Suppressor macrophage treated with lipopolysaccharide for 1 hour (primary cell): ENCODE results near the gene MTFMT.
"Not testable (repeated sequence)": the region's sequence is repeated elsewhere in the genome, so short reads cannot be mapped to it uniquely, and the experiment has no call there.

Experiments
- DNase-seq, 3 donors: peaks; one replicate each; pipeline ENCODE4 v3.0.0-alpha.2; 2020 to 2022

The MTFMT gene

DNA sequence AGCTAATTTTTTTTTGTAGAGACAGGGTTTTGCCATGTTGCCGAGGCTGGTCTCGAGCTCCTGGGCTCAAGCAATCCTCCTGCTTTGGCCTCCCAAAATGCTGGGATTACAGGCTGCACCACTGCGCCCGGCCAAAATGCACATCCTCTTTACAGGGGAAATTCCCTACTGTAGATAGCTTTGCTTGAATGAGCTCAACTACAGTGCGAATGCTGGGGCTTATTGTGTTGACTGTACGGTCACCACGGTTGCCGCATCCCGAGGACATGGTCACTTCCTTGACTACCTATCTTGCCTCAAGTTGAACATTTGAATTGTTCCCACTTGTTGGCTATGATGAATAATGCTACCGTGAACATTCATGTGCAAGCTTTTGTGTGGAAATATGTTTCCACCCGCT is 5.3 kb upstream of the MTFMT start:
- no peak for DNase-seq

DNA sequence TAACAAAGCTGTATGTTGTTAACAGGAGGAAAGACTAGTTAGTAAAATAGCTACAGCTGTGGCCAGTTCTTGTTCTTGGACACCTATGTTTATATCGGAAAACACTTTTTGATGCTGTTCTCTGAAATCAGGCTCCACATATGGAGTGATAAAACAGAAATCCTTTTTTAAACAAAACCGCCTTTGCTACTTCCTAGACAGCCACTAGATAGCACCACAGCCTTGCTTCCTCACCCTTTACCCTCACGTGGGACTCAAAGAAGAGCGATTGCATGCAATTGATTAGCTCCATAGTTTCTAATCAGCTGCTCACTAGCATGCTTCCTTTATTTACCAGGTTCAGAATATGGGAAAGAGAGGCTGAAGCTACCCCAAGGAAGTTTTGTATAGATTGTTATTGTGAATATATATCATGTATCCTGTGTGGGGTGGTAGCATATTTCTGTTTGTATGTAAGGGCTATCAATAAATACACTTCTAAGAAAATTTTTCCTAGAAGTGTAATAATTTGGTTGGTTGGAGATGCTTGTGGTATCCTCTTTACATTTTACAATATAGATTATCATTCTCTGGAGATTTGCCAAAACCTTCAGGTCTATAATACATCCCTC is 4.3 kb upstream of the MTFMT start:
- DNase-seq: peak; percentile 60 to 65 (median 63)

DNA sequence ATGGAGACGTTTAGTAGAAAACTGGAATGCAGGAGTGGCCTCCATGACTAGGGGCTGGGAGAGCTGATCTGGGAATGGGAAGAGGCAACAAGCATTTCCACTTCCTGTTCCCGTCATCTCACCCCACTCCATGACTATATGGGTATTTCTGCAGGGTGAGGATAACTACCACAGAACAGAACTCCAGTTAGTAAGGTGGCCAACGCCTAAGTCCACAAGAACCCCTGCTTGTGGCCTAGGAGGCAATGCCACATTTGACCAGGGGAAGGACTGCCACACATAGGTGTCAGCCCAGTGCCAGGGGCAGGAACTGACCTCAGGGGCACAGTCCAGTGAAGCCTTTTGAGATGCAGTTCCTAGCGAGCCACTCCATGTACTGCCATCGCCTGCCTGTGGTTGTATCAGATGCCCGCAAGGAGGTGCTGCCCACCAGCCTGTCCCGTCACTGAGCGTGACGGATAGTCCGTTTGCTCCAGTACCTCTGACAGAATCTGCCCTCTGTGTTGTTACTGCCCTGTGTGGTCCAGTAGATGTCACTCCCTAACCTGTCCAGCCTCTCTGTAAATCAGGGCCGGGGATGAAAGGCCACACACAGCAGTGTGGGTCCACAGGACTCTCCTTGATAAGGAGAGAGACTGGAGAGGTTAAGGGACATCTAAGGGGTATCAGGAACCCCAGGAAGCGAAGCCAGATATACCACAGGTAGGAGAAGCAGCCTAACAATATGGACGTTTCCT is 3.5 kb upstream of the MTFMT start:
- peak; percentile 72 to 80 (median 74) for DNase-seq

DNA sequence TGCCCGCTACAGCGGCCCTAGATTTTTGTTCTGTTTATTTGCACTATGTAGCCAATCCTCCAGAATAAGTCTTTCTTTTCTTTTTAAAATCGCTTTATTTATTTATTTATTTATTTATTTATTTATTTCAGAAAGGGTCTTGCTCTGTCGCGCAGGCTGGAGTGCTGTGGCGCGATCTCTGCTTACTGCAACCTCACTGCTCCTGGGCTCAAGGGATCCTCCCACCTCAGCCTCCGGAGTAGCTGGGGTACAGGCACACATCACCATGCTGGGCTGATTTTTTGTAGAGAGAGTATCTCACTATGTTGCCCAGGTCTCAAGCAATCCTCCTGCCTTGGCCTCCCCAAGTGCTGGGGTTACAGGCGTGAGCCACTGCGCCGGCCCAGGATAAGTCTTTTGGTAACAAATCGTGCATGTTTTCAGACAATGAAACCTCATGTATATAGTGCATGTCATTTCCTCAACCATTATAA is 333 bp upstream of the MTFMT start:
- DNase-seq: no peak

DNA sequence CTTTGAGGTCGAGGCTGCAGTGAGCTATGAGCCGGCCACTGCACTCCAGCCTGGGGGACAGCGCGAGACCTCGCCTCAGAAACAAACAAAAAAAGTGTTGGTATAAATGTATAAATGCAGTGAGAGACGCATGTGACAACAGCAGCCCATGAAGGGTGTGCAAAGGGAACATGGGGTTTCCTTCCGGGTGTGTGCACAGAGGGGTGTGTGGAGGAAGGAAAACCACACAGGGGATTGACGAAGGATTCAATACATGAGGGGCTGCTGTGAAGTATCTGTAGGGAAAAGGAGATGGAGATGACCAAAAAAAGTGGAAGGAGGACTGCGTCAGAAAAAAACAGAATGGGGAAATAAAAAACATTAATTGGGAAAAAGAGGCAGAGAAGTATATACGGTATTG is 1.1 kb downstream of the MTFMT start:
- DNase-seq: peak in 1 of 3 donors; percentile 8

DNA sequence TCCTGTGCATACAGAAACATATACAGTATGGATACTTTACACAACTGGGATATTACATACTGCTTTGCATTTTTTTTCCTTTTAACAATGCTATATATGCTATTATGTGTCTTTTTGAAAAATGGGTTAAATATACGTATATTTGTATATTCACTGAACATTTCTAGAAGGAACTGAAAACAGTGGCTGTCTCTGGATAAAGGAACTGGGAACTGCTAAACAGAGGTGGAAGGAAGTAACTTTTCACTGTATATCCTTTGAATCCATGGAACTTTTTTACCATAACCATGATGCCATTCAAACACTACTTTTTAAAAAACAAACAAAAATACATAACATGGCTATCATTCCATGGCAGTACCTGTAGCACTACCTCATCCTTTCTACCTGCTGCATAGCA is 1.8 kb downstream of the MTFMT start:
- peak in 2 of 3 donors; percentile 33 to 35 for DNase-seq

DNA sequence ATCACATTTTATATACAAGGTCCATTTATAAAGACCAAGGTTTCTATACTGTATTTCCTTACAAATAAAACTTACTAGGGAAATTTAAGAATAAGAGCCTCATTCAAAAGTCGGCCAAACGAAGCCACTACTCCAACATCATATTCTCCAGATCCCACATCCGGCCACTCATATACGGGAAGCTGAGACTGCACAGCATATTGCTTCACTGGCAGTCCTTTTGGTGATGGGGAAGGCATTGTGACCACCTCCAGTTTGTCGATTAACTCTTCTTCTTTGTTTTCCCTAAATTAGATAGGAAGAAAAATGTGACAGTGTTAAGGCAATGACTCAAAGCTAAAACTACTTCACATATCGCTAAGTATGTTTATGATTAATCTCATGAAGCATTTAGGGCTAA is 2.7 kb downstream of the MTFMT start:
- no peak for DNase-seq

DNA sequence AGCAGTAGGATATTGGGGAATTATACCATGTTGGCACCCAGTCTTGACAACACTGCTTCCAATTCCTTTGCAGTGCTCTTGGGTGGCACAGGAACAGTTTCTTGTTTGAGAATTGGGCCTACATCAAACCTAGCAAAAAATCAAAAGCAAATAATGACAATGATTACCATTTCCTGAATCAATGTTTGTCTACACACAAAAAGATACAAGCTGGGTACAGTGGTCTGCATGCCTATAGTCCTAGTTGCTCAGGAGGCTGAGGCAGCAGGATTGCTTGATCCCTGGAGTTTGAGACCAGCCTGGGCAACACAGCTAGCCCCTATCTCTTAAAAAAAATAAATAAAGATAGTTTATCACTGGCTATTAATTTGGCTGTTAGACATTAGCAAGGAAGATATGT is 8.0 kb downstream of the MTFMT start:
- DNase-seq: no peak

DNA sequence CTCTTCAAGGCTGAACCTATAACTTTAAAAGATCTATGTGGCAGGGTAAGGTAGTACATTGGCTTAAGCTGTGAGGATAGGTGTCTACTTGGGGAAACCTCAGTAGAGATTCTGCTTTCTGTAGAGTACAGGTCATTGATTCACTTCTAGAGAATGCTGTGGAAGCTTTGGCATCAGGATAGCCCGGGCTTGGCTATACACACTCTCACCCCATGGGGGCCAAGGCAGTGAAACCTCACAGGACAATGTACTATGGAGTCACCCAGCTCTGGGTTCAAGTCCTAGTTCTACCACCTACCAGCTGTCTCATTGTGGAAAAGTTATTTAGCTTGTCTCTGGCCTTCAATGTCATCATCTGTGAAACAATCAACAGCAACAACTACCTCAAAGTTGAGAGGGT is 9.0 kb downstream of the MTFMT start:
- DNase-seq: no peak

DNA sequence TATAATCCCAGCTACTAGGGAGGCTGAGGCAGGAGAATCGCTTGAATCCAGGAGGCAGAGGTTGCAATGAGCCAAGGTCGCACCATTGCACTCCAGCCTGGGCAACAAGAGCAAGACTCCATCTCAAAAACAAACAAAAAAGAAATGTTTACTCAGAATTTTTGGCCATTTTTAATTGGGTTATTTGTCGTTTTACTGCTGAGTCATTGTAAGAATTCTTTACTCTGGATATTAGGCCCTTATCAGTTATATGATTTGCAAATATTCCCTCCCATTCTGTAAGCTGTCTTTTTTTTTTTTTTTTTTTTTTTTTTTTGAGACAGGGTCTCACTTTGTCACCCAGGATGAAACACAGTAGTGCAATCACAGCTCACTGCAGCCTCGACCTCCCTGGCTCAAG is 18.2 kb downstream of the MTFMT start:
- not testable (repeated sequence) for DNase-seq

DNA sequence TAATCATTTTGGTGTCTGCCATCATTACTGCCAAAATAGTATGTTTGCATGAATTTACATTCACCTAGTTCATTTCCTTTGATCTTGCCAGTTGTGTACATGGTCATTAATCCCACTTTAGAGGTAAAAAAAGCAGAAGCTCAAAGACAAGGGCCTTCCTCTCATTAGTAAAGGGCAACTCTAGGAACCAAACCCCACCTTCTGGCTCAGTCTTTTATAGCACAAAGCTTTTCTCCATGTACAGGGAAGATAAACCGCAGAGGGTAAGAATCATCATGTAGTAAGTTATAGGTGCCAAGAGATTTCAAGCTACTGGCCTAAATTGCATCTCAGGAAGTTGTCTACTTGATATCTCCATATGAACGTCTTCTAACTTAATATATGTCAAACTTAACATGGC is 20.5 kb downstream of the MTFMT start:
- DNase-seq: peak; percentile 30 to 47 (median 46)

DNA sequence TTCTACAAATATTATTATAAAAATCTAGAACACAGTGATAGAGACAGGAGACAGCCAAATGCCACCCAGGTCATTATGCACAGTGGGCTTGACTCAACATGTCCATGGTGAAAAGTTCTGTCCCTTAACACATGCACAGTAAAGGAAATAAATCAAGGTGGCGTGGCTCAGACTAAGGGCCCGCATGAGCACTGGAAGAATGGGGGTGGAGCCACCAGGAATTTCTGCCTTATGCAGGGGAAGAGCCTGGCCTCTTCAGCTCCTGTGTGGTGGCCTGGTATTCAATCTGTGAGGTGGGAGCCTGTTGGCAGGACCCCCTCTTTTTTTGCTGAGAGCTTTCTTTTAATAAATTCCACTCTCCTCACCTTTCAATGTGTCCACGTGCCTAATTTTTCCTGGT is 22.6 kb downstream of the MTFMT start:
- no peak for DNase-seq

DNA sequence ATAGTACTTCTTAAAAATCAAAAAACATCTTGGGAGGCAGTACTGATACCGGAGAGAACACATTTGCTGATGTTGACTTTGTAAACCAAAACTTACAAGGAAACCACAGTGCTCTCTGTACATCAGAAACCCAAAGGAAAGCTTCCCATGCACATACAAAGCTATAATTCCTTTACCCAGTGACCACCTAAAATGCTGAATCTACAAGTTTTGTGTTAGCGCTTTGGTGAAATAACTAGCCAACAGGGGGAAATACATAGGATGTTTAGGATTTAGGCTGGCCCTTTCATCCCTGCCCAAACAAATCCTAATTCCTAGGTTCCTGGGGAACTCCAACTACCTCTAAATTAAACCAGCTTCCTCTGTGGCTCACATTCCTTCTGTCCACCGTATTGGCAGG is 24.4 kb downstream of the MTFMT start:
- no peak for DNase-seq

DNA sequence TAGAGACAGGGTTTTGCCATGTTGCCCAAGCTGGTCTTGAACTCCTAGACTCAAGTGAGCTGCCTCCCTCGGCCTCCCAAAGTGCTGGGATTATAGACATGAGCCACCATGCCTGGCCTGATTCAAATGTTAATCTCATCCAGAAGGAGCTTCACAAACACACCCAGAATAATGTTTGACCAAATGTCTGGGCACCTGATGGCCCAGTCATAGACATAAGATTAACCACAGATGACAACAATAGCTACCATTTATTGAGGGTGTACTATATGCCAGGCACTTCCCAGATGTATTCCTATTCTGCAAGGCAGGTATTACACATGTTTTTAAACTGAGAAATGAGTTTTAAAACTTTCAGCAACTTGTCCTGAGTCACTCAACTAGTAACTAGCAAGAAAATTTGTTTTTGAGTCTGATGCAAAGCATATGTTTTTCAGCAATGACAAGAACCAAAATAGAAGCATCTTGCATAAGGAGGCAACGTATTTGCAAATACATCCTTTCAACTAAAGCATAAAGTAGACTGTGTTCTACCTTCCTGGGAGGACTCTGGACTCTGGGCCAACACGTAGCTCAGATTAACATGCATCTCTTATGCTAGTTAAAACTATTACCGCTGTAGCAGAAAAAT is 31.6 kb downstream of the MTFMT start:
- DNase-seq: no peak

DNA sequence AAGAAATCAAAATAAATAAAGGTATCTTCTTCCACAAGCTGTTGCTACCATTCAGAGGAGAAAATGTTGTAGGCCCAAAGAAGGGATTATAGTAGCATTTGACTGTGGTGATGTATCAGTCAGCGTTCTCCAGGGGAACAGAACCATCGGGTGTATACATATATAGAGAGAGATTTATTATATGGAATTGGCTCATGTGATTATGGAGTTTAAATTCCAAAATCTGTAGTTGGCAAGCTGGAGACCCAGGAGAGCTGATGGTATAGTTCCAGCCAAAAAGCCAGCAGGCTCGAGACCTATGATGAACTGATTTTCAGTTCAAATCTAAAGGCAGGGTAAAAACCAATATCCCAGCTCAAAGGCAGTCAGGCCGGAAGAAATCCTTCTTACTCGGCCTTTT is 32.4 kb downstream of the MTFMT start:
- DNase-seq: no peak

DNA sequence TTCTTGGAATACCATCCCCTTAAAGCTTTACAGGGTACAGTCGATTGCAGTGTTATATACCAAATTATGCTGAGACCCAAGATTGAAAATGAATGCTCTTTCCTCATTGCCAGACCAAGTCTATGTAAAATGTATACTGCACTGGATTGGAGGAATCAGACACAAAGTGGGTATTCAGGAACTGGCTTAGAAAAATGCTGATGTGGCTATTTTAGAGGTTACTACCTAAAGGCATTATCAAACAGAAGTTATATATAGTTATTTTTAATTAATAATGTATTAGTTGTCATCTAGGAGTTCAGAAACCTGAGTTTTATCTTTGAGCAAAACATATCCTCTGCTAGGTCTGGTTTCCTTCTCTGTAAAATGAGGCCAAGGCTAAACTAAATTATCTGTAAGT is 36.1 kb downstream of the MTFMT start:
- no peak for DNase-seq

DNA sequence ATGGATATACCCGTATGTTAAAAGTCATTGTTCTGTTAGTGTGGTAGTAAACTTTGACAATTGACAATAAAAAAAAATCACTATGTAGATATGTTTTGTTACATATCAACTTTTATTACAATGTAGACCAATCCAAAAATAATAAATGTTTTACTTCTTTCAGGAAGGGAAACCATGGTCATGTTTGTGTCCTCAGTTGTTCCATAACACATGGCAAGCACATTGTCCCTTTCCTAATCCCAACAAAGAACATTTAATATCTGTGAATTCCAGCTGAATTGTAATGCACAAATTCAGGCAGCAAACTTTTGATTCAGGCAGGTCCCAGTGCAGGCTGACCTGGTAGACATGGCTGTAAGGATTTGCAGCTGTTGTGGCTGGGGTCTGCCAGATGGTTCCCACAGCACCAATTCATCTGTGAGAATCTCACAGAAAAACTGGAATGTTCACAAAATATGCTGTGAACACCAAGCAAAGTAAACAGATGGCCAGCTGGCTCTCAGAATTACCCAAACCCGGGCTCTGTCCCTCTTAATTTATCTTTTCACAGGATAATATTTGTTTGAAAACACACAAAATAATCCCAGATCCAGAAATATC is 37.8 kb downstream of the MTFMT start:
- no peak for DNase-seq

DNA sequence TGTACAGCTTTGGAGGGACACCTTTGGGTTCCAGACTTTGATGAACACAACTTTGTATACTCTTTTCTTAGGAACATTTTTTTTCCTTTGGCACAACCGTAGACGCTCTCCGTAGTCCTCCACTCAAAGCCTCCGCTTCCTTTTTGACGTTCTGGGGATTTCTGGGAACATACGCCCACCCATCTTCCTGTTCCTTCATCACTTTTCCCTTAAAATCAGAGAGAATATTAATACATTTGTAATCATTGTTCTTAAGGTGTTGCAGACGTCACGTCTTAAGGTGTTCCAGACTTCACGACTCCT is 39.3 kb downstream of the MTFMT start:
- DNase-seq: peak in 1 of 3 donors; percentile 76

DNA sequence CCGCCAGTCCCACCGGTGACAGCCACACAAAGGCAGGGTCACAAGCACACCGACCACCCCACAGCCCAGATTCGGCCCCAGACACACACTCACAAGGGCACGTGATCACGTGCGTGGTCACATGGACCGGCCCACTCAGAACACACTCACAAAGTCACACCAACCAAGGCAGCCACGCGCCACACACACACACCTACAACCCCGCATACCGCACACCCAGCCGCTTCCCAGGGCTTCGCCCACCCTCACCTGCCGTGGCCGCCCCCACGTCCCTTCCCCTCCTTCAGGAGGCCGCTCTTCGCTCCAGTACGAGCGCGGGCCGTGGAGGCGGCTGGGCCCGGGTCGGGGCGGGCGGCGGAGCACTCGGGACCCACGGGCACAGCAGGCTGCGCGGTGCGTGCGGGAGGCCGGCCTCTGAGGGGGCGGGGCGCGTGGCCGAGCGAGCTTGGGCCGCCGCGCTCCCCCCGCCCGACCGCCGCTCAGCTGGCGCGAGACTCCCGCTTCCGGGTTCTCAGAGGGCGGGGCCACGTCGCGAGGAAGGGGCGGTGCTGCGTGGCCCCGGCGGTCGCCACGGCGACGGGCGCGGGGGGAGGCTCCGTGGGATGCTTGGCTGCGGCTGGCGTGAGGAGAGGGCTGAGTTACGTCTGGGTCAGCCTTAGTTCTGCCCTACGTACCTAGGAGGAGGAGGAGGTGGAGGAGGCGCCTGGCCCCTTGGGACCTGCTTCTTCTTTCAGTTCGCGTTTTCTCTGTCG is 39.8 kb downstream of the MTFMT start, which contains the start of gene SPG21:
Gene SPG21, minus strand, starts transcription at position 499 of the 752 bp plus-strand sequence. CDS start 6,345 bp downstream, outside the sequence.
- peak; percentile 93 to 97 (median 96) for DNase-seq

DNA sequence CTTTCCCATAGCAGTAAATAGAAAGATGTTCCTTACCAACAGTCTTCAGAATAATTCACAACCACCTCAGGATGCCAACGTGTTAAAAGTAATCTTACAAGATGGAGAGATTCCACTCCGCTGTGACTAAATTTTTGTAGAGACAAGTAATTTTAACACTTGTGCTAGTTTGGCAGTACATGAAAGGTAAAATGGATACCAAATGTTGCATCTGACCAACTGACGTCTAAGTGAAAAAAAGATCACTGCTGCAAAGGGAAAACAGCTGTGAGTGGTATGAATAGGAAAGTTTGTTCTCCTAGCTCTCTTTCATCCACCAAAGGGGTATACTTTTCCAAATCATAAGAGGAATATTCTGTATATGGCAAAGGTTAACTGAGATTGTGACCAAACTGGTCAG is 42.3 kb downstream of the MTFMT start:
- DNase-seq: no peak

DNA sequence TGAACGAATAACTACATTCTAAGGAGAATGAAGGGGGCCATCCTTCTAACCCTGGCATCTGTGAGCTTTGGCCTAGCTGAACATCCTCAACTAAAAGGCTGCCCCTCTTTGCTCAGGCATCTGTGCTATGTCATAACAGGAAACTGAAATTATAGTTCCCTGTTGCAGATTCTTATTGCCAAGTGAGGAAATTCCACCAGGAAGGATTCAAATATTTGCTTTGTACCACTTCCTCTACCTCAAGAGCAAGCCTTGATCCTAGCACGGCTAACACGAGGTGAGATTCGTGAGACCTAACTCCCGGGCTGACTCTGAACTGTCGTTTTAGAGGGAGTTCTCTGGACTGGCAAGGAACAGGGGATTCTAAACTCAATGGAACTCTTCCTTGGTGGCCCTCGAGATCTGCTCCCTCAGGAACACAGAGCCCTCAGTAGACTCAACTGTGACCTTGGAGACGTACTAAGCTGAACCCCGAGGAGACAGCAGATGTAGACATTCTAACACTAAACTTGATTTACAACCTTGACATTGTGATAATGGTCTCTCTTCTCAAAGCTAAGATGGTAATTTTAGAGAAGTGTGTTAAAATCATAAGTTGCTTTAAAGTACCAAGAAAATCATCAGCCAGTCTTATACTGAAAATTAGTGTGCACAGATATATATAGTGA is 43.9 kb downstream of the MTFMT start:
- peak; percentile 76 to 93 (median 87) for DNase-seq

DNA sequence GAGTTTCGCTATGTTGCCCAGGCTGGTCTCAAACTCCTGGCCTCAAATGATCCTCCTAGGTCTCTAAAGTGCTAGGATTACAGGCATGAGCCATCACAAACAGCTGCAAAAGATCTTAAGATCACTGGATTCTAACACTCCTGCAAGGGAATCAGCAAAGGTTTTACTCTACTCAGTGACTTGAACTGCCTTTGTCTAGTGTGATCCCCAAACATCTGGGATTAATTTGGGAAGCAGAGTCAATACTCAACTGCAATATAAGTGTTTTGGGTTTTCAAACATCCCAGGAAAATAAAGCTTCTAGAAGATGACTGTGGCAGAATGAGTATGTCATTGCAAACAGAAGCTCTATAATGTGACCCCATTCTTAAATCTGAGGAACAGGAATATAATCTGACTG is 47.0 kb downstream of the MTFMT start:
- DNase-seq: no peak
